Endothelial cell of hepatic sinusoid (primary cell): Measurements from ENCODE around the gene GOLGA3.
"Not testable (repeated sequence)": the region's sequence is repeated elsewhere in the genome, so short reads cannot be mapped to it uniquely, and the experiment has no call there.

ENCODE experiments used
- in situ Hi-C: cut with HindIII; loops from 2 replicates; pipeline ENCODE4 v1.10.0; 2017; ENCODE audit warnings: low sequenced_read_pairs

The GOLGA3 gene

DNA sequence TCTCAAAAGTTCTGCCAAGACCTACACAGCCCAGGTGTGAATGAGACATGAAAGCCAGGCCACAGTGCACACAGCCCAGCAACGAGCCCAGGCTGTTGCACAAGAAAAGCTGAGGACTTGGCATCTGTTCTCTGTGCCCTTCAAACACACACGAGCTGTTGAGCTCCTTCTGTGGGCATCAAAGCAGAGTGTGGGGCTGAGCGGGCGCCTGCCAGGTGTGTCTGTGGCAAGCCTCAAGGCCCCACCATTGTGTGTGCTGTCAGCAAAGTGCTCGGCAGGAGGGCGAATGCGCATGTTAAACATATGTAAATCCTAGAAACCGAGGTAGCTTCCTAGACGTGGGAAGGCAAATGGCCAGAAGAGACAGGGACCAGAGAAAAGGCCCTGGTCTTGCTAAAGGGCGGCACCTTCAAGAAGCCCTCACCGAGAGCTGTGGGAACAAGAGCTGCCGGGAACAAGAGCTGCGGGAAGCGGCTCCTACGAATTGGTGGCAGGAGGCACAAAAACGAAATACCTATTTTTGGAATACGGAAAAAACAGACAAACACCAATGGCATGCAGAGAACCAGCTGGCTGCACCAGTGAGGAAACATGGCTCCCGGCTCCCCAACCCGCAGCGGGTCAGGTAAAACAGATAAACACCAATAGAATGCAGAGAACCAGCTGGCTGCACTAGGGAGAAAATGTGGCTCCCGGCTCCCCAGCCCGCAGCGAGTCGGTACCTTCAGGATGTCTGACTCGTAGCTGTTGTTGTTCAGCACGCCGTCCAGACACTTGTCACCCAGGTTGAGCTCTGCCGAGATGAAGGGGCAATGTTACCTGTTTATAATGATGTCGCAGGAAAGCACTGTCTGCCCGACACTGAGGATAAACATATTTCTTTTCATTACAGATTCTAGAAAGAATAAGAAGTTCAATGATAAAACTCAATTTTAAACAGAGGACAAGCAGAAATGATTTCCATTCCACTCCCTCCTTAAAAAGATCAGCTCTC lies 19.0 kb upstream of the GOLGA3 start:
- in situ Hi-C loops: no loop called here

- in situ Hi-C loops: not testable (repeated sequence)
These were observed 16.0 kb upstream of the GOLGA3 start for GRCh38 chr12:132844681-132845080.

GRCh38 chr12:132842449-132843045 lies 13.9 kb upstream of the GOLGA3 start:
- in situ Hi-C loops: no loop called here

DNA sequence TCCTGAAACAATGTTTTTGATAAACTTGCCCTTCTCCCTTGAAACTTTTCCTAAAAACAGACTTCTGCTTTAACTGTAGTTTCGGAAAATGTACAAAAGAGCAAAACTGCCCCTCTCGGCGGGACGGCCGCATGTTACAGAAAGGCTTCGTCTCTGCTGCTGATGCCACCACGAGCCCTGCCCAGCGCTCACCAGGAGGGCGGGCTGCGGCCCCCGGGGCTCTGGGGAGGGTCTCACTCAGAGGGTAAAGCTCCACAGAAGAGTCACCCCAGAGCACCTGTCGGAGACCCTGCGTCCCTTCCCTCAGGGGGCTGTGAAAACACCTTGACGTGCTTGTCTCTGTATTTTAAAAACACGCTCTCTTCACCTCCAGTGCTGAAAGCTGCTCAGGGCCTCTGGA lies 12.5 kb upstream of the GOLGA3 start:
- in situ Hi-C loops: no loop called here

- in situ Hi-C loops: no loop called here
These were observed 11.9 kb upstream of the GOLGA3 start for GRCh38 chr12:132840536-132840935.

GRCh38 chr12:132839558-132840235 lies 11.0 kb upstream of the GOLGA3 start:
- in situ Hi-C loops: no loop called here

GRCh38 chr12:132838410-132839080 lies 9.9 kb upstream of the GOLGA3 start:
- in situ Hi-C loops: no loop called here

GRCh38 chr12:132837693-132838409 lies 9.2 kb upstream of the GOLGA3 start:
- in situ Hi-C loops: no loop called here

DNA sequence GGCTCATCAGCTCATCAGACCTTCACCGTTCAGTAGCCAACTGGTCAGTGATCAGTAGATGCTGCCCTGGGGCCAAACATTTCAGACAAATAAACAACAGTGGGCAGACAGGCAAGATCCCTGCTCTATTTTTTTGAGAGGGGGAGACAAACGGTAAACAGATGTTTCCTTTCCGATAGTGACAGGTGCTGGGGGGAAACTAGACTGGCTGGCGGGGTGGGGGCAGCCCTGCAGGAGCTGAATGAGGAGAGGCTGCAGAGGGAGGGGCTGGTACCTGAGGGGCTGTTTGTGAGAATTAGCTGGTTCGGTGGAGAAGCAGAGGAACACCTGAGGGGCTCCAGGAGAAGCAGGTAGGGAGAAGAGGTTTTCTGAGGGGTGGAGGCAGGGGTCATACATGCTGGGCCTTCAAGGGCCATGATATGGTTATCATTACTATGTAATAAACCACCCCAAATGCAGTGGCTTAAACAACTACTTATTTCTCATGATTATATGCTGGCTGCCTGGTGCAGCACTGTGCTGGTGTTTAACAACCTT lies 8.2 kb upstream of the GOLGA3 start:
- in situ Hi-C loops: no loop called here

GRCh38 chr12:132836230-132836629 lies 7.6 kb upstream of the GOLGA3 start:
- in situ Hi-C loops: not testable (repeated sequence)

DNA sequence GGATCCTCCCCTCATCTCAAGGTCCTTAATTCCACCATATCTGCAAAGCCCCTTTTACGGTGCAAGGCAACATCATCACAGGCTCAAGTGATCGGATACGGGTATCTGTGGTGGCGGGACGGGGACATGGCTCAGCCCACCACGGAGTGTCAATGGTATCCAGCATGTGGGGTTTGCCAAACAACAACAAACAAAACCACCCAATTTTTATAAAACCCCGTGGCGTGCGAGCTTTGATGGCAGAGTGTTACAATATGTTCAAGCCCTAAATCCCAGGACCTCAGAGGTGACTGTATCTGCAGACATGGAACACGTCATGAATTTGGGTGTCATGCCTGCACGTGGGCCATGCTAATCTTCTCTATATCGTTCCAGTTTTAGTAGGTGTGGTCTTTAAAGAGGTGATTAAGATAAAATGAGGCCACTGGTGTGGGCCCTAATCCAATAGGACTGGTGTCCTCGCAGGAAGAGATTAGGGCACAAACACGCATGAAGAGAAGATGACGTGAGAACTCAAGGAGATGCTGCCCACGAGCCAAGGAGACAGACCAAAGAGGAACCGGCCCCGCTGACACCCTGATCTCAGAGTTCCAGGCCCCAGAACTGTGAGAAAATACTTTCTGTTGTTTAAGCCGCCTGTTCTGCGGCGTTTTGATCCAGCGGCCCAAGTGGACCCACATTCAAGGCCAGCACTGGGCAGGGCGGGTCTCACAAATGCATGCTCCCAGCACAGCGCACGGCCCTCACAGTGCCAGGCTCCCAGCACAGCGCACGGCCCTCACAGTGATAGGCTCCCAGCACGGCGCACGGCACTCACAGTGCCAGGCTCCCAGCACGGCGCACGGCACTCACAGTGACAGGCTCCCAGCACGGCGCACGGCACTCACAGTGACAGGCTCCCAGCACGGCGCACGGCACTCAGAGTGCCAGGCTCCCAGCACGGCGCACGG lies 6.7 kb upstream of the GOLGA3 start:
- in situ Hi-C loops: no loop called here

- in situ Hi-C loops: no loop called here
These were observed 5.6 kb upstream of the GOLGA3 start for GRCh38 chr12:132834181-132834711.

DNA sequence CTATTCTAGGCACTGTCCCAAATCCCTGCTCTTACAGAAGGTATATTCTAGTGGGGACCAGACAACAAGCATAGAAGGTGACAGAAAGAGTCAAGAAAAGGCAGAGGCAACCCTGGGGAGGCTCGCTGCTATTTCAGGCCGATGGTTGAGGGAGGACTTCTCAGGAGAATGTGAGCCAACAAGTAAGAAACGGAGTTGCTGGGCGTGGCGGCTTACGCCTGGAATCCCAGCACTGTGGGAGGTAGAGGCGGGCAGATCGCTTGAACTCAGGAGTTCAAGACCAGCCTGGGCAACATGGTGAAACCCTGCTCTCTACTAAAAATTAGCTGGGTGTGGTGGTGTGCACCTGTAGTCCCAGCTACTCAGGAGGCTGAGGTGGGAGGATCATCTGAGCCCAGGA lies 4.7 kb upstream of the GOLGA3 start:
- in situ Hi-C loops: no loop called here

DNA sequence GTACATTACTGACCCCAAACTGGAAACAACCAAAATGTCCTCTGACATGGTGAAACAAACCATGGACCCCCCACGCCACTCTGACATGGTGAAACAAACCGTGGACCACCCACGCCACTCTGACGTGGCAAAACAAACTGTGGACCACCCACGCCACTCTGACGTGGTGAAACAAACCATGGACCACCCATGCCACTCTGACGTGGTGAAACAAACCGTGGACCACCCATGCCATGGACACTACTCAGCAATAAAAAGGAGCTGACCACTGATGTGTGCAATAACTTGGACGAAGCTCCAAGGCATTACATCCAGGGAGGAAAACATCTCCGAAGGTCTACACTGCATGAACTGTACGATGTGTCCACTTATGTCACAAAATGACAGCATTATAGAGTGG lies 3.1 kb upstream of the GOLGA3 start:
- in situ Hi-C loops: no loop called here

DNA sequence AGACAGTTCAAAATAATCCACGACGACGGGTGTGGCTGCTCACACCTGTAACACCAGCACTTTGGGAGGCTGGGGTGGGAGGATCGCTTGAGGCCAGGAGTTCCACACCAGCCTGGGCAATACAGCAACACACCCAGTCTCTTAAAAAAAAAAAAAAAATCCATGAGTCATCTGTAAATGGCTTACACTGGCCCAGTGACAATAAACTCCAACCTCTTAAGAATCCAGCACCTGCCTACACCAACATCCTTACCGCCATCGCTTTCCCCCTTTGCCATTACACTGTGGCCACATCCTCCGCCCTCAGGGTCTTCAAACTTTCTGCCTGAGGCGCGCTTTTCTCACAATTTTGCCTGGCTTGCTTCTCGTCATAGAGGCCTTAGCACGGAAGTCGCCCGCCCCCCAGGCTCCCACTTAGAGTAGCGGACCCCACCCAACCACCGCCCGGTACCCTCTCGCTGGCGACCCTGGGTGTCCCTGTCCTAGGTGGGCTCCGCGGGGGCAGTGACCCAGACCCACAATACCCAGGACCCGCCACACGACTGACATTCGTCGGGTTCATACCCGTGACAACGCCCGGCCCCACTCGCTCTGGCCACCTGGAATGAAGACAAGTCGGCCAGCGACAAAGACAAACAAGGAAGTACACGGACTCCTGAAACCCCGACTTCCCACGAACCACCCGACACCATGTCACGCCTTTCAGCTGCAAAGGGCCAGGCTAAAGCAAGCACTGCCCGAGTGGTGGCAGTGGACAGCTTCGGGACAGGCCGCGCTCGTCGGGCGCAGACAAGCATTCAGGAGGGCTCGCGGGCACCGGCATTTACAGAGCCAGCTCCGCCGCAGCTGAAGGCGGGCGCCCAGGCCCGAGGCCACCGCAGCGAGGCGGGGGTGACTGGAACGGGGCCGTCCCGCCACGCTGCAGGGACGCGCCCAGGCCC lies 636 bp downstream of the GOLGA3 start:
- in situ Hi-C loops: no loop called here

GRCh38 chr12:132825861-132826260 lies 2.8 kb downstream of the GOLGA3 start:
- in situ Hi-C loops: no loop called here

DNA sequence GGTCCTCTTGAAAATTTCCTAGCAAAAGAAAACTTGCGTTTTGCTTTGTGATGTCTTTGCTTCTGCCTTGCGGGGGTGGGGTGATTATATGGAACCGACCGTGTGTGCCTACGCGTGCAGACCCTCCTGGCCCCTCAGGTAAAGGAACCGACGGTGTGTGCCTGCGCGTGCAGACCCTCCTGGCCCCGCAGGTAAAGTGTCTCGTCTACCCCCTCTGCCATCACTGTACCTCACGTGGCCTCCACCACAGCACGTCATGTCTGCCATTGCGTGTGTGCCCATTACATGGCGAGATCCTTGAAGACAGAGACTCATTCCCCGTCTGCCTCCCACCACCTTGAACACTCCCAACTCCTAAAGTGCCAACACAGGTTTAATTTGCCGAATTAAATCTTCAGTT lies 3.6 kb downstream of the GOLGA3 start:
- in situ Hi-C loops: no loop called here

DNA sequence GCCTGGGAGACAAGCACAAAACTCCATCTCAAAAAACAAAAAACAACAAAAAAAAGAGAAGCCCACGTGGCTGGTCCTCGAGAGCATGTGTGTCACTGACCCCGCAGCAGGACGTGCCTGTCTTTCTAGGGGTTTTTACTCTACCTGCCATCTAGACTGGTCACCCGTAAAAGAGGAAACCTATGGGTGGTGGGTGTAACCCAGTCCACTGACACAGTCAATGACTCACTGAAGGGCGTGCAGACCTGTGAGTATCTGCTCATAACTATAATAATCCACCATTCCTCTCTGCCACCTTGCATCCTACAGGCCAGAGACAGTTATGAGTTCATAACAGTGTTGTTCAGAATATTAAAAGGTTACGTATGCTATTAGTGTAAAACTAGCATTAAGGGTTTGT lies 4.6 kb downstream of the GOLGA3 start:
- in situ Hi-C loops: no loop called here
